T47D (cell line): ENCODE measurements around the gene EEA1.
"Not testable (repeated sequence)": the region's sequence is repeated elsewhere in the genome, so short reads cannot be mapped to it uniquely, and the experiment has no call there.

Experiments used
- DNase-seq, 2 experiments: peaks; one replicate each; pipeline versions ENCODE4 v3.0.0 to v3.0.0-alpha.2; 2011 to 2012; ENCODE audit warnings: low read depth in 1 of 2, low spot score in 1 of 2
- JUND ChIP-seq: IDR thresholded peaks from 2 replicates; pipeline ENCODE4 v1.6.1; 2012; ENCODE audit warnings: low read depth
- in situ Hi-C: cut with HindIII; loops from 2 replicates; pipeline ENCODE4 v1.10.0; 2016; ENCODE audit warnings: low sequenced_read_pairs, low pct_unique_long_range_greater_than_20kb

EEA1 gene

DNA sequence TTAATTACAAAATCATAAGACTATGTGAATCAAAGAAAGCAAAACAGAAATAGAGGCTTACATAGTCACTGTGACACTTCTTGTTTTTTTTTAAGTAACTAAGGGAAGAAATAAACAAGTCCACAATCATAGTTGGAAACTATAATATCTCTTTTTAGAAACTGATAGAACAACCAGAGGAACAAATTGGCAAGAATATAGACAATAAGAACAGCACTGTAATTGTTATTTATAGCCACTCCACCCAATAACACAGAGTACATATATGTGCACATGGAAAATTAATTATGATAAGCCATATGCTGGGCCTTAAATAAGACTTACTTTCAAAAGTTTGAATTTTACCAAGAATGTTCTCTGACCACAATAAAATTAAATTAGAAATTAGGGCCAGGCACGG lies 125.2 kb downstream of the EEA1 start:
- no peak for DNase-seq
- in situ Hi-C loops, result no loop called here
- no peak for TF ChIP-seq JUND

DNA sequence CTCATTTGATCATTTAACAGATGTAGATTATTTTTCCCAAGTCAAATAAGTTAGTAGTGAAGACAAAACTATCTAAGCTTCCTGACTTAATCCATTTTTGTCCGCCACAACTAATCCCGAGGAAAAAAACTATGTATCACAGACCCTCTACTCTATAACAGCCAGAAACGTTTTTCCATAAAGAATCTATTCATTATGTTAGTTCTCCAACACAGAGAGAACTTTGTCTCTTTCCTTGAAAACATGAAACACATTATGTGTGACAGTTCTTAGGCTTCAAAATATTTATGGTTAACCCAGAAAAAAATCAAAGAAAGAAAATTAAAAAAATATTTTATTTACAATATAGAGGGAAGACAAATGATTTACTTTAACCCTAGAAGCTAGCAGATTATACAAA lies 126.2 kb downstream of the EEA1 start:
- DNase-seq, result no peak
- TF ChIP-seq JUND, result no peak
- in situ Hi-C loops, result no loop called here

DNA sequence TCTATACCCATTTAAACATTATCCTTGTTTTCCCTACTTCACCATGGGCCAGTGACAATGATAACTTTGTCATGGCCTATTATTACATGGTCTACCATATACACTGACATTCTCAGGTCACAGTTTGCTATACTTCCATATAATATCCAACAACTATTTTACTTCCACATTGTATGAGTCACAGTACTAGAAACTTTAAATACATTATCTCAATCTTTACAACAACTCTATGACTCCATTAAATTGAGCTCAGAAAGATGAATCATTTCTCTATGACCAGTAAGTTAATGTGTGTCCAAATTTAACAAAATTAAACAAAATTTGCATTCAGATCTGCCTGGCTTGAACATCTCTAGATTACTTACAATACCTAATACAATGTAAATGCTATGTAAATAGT lies 132.4 kb downstream of the EEA1 start:
- no peak for TF ChIP-seq JUND
- in situ Hi-C loops, result no loop called here
- DNase-seq, result no peak

DNA sequence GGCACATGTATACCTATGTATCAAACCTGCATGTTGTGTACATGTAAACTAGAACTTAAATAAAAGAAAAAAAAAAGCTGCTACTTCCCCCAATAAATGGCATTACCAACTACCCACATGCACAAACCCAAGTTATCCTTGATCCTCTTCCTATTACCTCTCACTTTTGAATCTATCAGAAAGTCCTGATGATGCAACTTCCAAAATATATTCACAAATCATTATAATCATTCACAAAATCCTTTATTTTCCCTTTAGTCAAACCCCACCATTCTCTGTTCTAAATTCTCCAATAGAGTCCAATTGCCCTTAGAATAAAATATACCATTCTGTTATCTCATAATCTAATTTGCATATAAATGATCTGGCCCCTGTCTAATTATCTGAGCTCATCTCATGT lies 134.3 kb downstream of the EEA1 start:
- in situ Hi-C loops, result no loop called here
- TF ChIP-seq JUND, result no peak
- DNase-seq, result no peak

- in situ Hi-C loops, DNase-seq: not testable (repeated sequence)
Measured at GRCh38 chr12:92794356-92794755, 134.7 kb downstream of the EEA1 start.

- no peak for DNase-seq
- in situ Hi-C loops, result no loop called here
- TF ChIP-seq JUND, result no peak
Measured at GRCh38 chr12:92786045-92786444, 143.1 kb downstream of the EEA1 start.

DNA sequence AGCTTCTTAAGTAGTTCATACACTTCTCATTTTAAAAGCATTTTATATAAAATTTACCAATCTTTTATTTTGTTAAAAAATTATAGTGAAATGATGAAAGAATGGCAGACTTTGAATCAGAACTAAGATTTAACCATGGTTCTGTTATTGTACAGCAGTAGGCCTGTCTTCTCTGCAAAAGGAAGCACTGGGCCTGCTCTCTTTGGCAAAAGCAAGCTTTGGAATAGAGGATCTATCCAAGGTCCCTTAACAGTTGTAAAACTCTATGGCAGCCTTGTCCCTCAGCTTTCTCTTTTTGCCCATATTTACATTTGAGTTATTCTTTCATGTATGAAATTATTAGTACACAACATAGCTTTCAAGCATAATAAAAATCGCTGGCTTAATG lies 143.5 kb downstream of the EEA1 start:
- in situ Hi-C loops, result no loop called here
- DNase-seq, result no peak
- TF ChIP-seq JUND, result no peak

GRCh38 chr12:92784797-92785562 lies 144.1 kb downstream of the EEA1 start:
- in situ Hi-C loops, result no loop called here
- no peak for TF ChIP-seq JUND
- DNase-seq, result peak; percentile 48 to 88

DNA sequence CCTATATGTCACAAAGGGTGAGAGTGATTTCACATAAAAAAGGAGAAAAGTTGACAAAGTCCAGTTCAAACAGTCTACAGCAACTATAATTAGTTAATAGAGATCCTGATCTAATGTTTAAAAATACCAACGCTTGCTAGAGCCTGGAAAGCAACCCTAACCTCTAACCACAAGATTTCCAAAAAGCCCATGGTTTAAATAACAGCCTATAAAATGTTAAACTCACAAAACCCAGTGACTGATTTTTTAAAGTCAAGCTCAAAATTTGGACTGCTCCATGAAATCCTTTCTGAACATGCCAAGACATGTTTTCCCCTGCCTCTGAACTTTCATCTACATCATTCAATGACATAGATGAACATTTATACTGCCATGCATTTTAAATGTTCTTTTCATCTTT lies 144.7 kb downstream of the EEA1 start:
- in situ Hi-C loops, result no loop called here
- no peak for TF ChIP-seq JUND
- no peak for DNase-seq

- in situ Hi-C loops, result no loop called here
- TF ChIP-seq JUND, result no peak
- no peak for DNase-seq
Measured at GRCh38 chr12:92779902-92780301, 149.2 kb downstream of the EEA1 start.

DNA sequence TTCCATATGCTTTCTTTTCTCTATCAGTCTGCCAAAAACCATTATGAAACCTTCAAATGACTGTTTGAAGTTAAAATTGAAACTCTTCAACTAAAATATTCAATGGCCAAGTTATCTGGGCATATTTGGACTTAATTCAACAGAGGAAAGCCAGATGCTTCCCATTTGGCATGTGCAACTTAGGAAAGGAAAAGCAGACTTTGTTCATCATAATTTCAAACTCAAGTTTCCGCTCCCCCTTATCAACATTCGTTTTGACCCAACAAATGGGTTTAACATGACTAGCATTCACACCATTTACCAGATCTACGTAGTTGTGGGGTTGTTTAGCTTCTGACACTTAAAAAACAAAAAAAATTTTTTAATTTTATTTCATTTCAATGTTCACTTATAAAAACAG lies 150.6 kb downstream of the EEA1 start:
- in situ Hi-C loops, result no loop called here

GRCh38 chr12:92775416-92775815 lies 153.7 kb downstream of the EEA1 start:
- no peak for TF ChIP-seq JUND
- in situ Hi-C loops, result no loop called here
- DNase-seq, result no peak

More for the DNA sequence above, 150.6 kb downstream of the EEA1 start:
- TF ChIP-seq JUND, result no peak
- DNase-seq, result no peak

- DNase-seq, result no peak
- in situ Hi-C loops, result no loop called here
- TF ChIP-seq JUND, result no peak
Measured at GRCh38 chr12:92771001-92771400, 158.1 kb downstream of the EEA1 start.
